Adrenal gland (tissue), 12 donors: ENCODE measurements around the gene FMN1. TPM values are rescaled to one million over a fixed set of nuclear protein-coding genes. Genes with fewer than 3 reads are reported as not detected.

ENCODE experiments used
- DNase-seq, 7 donors: peaks; one replicate each; pipeline ENCODE4 v3.0.0-alpha.2; 2019 to 2020
- H3K27ac ChIP-seq, 5 donors: fragments of 200-600 bp; sonication (generic) in 4 of 5; 1 replicate in 3 of 5; 2 replicates in 2 of 5; pipeline versions ENCODE4 v1.5.1 to v1.8.0; 2016 to 2020; ENCODE audit warnings: mild to moderate bottlenecking in 1 of 5
- H3K27me3 ChIP-seq: fragments of 200-600 bp; 2 replicates; pipeline ENCODE4 v1.8.0; 2021
- H3K36me3 ChIP-seq, 2 donors: fragments of 200-600 bp; replicated peaks in 1 of 2; 1 replicate in 1 of 2; 2 replicates in 1 of 2; pipeline versions ENCODE4 v1.5.1 to v1.8.0; 2018 to 2022
- H3K4me1 ChIP-seq, 2 donors: fragments of 200-600 bp; replicated peaks in 1 of 2; 1 replicate in 1 of 2; 2 replicates in 1 of 2; pipeline versions ENCODE4 v1.5.1 to v1.8.0; 2018 to 2021
- H3K4me3 ChIP-seq, 4 donors: fragments of 200-600 bp; sonication (generic) in 3 of 4; one replicate each; pipeline ENCODE4 v1.5.1; 2016 to 2018
- H3K9me3 ChIP-seq, 3 donors: fragments of 200-600 bp; sonication (generic) in 1 of 3; replicated peaks in 1 of 3; 1 replicate in 2 of 3; 2 replicates in 1 of 3; pipeline versions ENCODE4 v1.5.1 to v1.8.0; 2016 to 2021
- POLR2A ChIP-seq, 2 donors: fragments of 450-650 bp; IDR thresholded peaks; one replicate each; pipeline ENCODE4 v1.6.1; 2017; ENCODE audit warnings: antibody characterized with exemption in 2 of 2, mild to moderate bottlenecking in 2 of 2, moderate library complexity in 1 of 2
- WGBS, 4 donors: extraction: QIAGEN DNeasy Blood & Tissue Kit in 2 of 4; methylation state at CpG; one replicate each; pipeline versions ENCODE4 v1.1.5 to v1.1.7; 2013 to 2017; 5-methylcytosine and 5-hydroxymethylcytosine counted together
- intact Hi-C, 2 donors: fragments of 100-400 bp; cut with DNase I; formaldehyde crosslinking; loops; one replicate each; pipeline versions ENCODE4 v1.14.1 to v1.15.0; 2022 to 2023
- polyA plus RNA-seq, 3 donors: library from polyadenylated mRNA; stranded (reverse); fragments of 200-250 nt in 2 of 3; fragments of 350-450 nt in 1 of 3; fragmentation: Illumina TruSeq in 1 of 3; extraction: RNeasy Lipid Tissue Mini Kit (QIAGEN cat#74804) in 1 of 3; gene quantifications; one replicate each; pipeline ENCODE4 v1.2.3, GENCODE V29; 2013 to 2014
- total RNA-seq, 9 donors: library from RNA; depleted of rRNA in 4 of 9; stranded (reverse); fragments of >200 nt in 4 of 9; fragments of 120-200 nt in 1 of 9; fragmentation: NEBNext Ultra II Directional in 1 of 9; extraction: Animal tissue kit (Norgen Biotek cat#: 25700) in 1 of 9; gene quantifications; one replicate each; pipeline versions ENCODE4 v1.1.0 to v1.2.4, GENCODE V29; 2013 to 2023
- TF ChIP-seq, protein P1 (sequence below), 6 experiments: fragments of 450-650 bp in 4 of 6; fragments of 200-600 bp in 2 of 6; sonication (generic) in 1 of 6; IDR thresholded peaks; 1 replicate in 5 of 6; 2 replicates in 1 of 6; pipeline versions ENCODE4 v1.5.1 to v1.8.0; 2016 to 2021; ENCODE audit warnings: antibody characterized with exemption in 6 of 6, mild to moderate bottlenecking in 2 of 6, moderate library complexity in 1 of 6
- donor health status: healthy with polysubstance abuse.
- donor health status: Bipolar disorder and iron deficiency.
- donor health status: DM: yes; HTN: yes; CAD: no.
- donor health status: DM: no; HTN: no; CAD: no.
- donor health status: DM: no; HTN: no; CAD: no.
- donor health status: DM: yes; HTN: yes; CAD: no.

The FMN1 gene
- total and polyA plus RNA-seq, 12 donors = 0.37 to 29.2 (median 11.4) TPM

GRCh38 chr15:33022629-33023028, 171.9 kb downstream of the FMN1 start:
- Histone ChIP-seq H3K9me3 (no peaks in the 10 kb centered on the region), H3K36me3 (no peaks in the 10 kb centered on the region), H3K4me3 (no peak overlapping the region), H3K27ac (peak overlapping the region in 1 of 5 donors; percentile 3), H3K27me3 (no peaks in the 10 kb centered on the region), H3K4me1 (no peaks in the 10 kb centered on the region)
- TF ChIP-seq POLR2A (IDR thresholded peaks at IDR 0.05) = no peak
- TF ChIP-seq, protein P1, sequence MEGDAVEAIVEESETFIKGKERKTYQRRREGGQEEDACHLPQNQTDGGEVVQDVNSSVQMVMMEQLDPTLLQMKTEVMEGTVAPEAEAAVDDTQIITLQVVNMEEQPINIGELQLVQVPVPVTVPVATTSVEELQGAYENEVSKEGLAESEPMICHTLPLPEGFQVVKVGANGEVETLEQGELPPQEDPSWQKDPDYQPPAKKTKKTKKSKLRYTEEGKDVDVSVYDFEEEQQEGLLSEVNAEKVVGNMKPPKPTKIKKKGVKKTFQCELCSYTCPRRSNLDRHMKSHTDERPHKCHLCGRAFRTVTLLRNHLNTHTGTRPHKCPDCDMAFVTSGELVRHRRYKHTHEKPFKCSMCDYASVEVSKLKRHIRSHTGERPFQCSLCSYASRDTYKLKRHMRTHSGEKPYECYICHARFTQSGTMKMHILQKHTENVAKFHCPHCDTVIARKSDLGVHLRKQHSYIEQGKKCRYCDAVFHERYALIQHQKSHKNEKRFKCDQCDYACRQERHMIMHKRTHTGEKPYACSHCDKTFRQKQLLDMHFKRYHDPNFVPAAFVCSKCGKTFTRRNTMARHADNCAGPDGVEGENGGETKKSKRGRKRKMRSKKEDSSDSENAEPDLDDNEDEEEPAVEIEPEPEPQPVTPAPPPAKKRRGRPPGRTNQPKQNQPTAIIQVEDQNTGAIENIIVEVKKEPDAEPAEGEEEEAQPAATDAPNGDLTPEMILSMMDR (IDR thresholded peaks at IDR 0.05) = no peak
- peak in 4 of 7 donors; percentile 27 to 40 (median 35) for DNase-seq
- 35 to 46% (median 39%) methylated on average over 2 of the region's 2 CpGs for WGBS, 4 donors
- intact Hi-C loops = no loop called here

DNA sequence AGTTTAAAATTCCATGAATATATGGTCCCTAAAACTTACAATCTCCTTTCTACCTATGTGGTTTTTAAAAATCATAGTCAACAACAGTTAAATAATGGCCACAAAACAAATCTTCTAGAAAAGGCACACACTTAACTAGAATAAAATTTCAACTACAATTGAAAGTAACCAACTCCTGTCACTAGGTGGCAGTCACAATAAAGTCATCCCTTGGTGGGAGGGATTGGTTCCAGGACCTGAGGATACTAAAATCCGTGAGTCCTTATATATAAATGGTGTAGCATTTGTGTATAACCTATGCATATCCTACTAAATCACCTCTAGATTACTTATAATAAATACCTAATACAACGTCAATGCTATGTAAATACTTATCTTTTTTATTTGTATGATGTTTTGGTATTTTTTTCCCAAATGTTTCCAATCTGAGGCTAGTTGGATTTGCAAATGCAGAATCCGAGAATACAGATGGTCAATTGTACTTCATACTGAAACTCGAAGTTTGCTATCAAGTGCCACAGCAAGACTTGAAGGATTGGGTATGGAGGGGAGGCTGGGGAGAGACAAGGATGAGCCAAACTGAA, 172.6 kb downstream of the FMN1 start:
- no peak for TF ChIP-seq POLR2A (IDR thresholded peaks at IDR 0.05)
- TF ChIP-seq, protein P1 (IDR thresholded peaks at IDR 0.05) = peak; percentile 31 to 61 (median 44)
- WGBS, 4 donors = 18 to 28% (median 22%) methylated on average over 4 of the region's 4 CpGs
- no peaks in the 10 kb centered on the region for H3K36me3 ChIP-seq
- H3K27ac ChIP-seq = peak overlapping the region in 1 of 5 donors; percentile 3
- DNase-seq = peak in 1 of 7 donors; percentile 5
- no peaks in the 10 kb centered on the region for H3K9me3 ChIP-seq
- H3K4me3 ChIP-seq = no peak overlapping the region
- intact Hi-C loops = no loop called here
- H3K4me1 ChIP-seq = no peaks in the 10 kb centered on the region
- no peaks in the 10 kb centered on the region for H3K27me3 ChIP-seq

- no peaks in the 10 kb centered on the region for H3K4me1 ChIP-seq
- H3K36me3 ChIP-seq = no peaks in the 10 kb centered on the region
- intact Hi-C loops = no loop called here
- 91 to 94% (median 93%) methylated on average over 21 to 43 of the region's 43 CpGs; no CpG with 5 or more reads in 1 of the 4 donors for whole genome bisulfite sequencing, 4 donors
- TF ChIP-seq, protein P1 (IDR thresholded peaks at IDR 0.05) = no peak
- no peak for TF ChIP-seq POLR2A (IDR thresholded peaks at IDR 0.05)
- no peak overlapping the region for H3K4me3 ChIP-seq
- no peaks in the 10 kb centered on the region for H3K9me3 ChIP-seq
- DNase-seq = no peak
- no peaks in the 10 kb centered on the region for H3K27me3 ChIP-seq
- H3K27ac ChIP-seq = no peak overlapping the region
Observed at GRCh38 chr15:33019354-33019981, 175.0 kb downstream of the FMN1 start.

DNA sequence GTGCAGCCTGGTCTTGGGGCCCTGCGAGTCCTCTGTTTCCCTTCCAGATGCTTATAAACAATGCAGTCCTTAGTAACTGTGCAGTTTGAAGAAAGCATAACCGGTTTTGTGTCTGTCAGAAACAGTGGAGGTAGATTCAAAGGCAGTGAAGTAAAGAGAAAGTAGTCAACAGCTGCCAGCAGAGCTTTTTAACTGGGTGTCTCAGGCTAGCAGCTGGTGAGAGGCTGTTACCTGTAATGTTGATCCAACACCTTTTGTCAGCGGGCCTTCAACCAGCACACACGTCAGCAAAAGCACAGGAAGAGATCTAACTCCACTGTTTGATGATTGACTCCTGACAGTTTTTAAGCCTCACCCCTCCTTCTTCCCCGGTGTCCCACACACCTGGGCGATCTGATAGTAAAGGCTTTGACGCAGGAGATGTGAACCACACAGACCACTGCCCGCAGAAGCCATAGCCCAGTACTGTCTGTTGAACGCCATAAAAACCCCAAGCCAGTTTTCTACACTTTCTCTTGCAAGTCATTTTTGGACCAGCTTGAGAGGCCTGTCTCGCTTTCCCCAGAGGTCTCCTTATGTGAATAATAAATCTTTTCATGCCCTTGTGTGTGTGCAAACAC, 178.0 kb downstream of the FMN1 start:
- TF ChIP-seq, protein P1 (IDR thresholded peaks at IDR 0.05) = no peak
- TF ChIP-seq POLR2A (IDR thresholded peaks at IDR 0.05) = no peak
- 81 to 92% (median 86%) methylated on average over 10 of the region's 10 CpGs for WGBS, 4 donors
- Histone ChIP-seq H3K27ac (no peak overlapping the region), H3K27me3 (no peaks in the 10 kb centered on the region), H3K36me3 (no peaks in the 10 kb centered on the region), H3K4me3 (no peak overlapping the region), H3K4me1 (no peaks in the 10 kb centered on the region), H3K9me3 (no peaks in the 10 kb centered on the region)
- no peak for DNase-seq
- intact Hi-C loops = no loop called here
